RPMI7951 (cell line): ENCODE results near the gene PSEN2. TPM values are rescaled to one million over a fixed set of nuclear protein-coding genes. Genes with fewer than 3 reads are reported as not detected.

Source experiments
- total RNA-seq: library from RNA; depleted of rRNA; stranded (reverse); fragments of >200 nt; shearing (Covaris generic); gene quantifications from 2 replicates; pipeline ENCODE4 v1.2.3, GENCODE V29; 2014; rRNA removed

The PSEN2 gene
- total RNA-seq, 1 experiment from 2014 or later, result 13.3 TPM

Other genes with a start within 250 kb of the PSEN2 start
- gene ITPKB, start 131.3 kb upstream of the PSEN2 start, total RNA-seq, result 2.5 and 3.8 TPM in 2 replicates
- 8.4 and 8.9 TPM in 2 replicates for gene COQ8A, start 69.7 kb downstream of the PSEN2 start, total RNA-seq